ENCODE results near the gene ABL2. TPM values are rescaled to one million over a fixed set of nuclear protein-coding genes. Genes with fewer than 3 reads are reported as not detected.

Gene ABL2
- total RNA-seq, 1 experiment from 2014 or later = 18.3 TPM

GRCh38 chr1:179200586-179200985, 28.9 kb downstream of the ABL2 start:
- POLR2A ChIA-PET = no interaction called here

More at GRCh38 chr1:179200586-179200985, 28.9 kb downstream of the ABL2 start:
- no peak for DNase-seq (ENCODE audit: low spot score)
- Mint-ChIP-seq H3K4me3 (no peak overlapping the region), H3K27me3 (ENCODE audit: low read depth) (no peaks in the 10 kb centered on the region), H3K36me3 (no peaks in the 10 kb centered on the region), H3K9me3 (no peaks in the 10 kb centered on the region), H3K4me1 (peaks cover 13% of the 10 kb centered on the region), H3K27ac (peak overlapping the region; percentile 9)
- TF ChIP-seq, protein P1, sequence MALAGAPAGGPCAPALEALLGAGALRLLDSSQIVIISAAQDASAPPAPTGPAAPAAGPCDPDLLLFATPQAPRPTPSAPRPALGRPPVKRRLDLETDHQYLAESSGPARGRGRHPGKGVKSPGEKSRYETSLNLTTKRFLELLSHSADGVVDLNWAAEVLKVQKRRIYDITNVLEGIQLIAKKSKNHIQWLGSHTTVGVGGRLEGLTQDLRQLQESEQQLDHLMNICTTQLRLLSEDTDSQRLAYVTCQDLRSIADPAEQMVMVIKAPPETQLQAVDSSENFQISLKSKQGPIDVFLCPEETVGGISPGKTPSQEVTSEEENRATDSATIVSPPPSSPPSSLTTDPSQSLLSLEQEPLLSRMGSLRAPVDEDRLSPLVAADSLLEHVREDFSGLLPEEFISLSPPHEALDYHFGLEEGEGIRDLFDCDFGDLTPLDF (CRISPR knock-in tag; IDR thresholded peaks at IDR 0.05) = no peak
- TF ChIP-seq ZNF416 (CRISPR knock-in tag; IDR thresholded peaks at IDR 0.05) = no peak
- TF ChIP-seq, protein P2, sequence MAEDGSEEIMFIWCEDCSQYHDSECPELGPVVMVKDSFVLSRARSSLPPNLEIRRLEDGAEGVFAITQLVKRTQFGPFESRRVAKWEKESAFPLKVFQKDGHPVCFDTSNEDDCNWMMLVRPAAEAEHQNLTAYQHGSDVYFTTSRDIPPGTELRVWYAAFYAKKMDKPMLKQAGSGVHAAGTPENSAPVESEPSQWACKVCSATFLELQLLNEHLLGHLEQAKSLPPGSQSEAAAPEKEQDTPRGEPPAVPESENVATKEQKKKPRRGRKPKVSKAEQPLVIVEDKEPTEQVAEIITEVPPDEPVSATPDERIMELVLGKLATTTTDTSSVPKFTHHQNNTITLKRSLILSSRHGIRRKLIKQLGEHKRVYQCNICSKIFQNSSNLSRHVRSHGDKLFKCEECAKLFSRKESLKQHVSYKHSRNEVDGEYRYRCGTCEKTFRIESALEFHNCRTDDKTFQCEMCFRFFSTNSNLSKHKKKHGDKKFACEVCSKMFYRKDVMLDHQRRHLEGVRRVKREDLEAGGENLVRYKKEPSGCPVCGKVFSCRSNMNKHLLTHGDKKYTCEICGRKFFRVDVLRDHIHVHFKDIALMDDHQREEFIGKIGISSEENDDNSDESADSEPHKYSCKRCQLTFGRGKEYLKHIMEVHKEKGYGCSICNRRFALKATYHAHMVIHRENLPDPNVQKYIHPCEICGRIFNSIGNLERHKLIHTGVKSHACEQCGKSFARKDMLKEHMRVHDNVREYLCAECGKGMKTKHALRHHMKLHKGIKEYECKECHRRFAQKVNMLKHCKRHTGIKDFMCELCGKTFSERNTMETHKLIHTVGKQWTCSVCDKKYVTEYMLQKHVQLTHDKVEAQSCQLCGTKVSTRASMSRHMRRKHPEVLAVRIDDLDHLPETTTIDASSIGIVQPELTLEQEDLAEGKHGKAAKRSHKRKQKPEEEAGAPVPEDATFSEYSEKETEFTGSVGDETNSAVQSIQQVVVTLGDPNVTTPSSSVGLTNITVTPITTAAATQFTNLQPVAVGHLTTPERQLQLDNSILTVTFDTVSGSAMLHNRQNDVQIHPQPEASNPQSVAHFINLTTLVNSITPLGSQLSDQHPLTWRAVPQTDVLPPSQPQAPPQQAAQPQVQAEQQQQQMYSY (CRISPR knock-in tag; IDR thresholded peaks at IDR 0.05) = no peak
- TF ChIP-seq ZNF232 (CRISPR knock-in tag; IDR thresholded peaks at IDR 0.05) = no peak
- TF ChIP-seq, protein P3, sequence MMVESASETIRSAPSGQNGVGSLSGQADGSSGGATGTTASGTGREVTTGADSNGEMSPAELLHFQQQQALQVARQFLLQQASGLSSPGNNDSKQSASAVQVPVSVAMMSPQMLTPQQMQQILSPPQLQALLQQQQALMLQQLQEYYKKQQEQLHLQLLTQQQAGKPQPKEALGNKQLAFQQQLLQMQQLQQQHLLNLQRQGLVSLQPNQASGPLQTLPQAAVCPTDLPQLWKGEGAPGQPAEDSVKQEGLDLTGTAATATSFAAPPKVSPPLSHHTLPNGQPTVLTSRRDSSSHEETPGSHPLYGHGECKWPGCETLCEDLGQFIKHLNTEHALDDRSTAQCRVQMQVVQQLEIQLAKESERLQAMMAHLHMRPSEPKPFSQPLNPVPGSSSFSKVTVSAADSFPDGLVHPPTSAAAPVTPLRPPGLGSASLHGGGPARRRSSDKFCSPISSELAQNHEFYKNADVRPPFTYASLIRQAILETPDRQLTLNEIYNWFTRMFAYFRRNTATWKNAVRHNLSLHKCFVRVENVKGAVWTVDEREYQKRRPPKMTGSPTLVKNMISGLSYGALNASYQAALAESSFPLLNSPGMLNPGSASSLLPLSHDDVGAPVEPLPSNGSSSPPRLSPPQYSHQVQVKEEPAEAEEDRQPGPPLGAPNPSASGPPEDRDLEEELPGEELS (CRISPR knock-in tag; IDR thresholded peaks at IDR 0.05) = no peak
- TF ChIP-seq, protein P4, sequence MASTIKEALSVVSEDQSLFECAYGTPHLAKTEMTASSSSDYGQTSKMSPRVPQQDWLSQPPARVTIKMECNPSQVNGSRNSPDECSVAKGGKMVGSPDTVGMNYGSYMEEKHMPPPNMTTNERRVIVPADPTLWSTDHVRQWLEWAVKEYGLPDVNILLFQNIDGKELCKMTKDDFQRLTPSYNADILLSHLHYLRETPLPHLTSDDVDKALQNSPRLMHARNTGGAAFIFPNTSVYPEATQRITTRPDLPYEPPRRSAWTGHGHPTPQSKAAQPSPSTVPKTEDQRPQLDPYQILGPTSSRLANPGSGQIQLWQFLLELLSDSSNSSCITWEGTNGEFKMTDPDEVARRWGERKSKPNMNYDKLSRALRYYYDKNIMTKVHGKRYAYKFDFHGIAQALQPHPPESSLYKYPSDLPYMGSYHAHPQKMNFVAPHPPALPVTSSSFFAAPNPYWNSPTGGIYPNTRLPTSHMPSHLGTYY (CRISPR knock-in tag; IDR thresholded peaks at IDR 0.05) = no peak
- no peak for TF ChIP-seq ETV6 (CRISPR knock-in tag; IDR thresholded peaks at IDR 0.05)
- no peak for TF ChIP-seq E2F5 (CRISPR knock-in tag; IDR thresholded peaks at IDR 0.05)
- no peak for TF ChIP-seq IRF2 (CRISPR knock-in tag; IDR thresholded peaks at IDR 0.05; ENCODE audit: borderline replicate concordance, low read depth)
- no peak for TF ChIP-seq IRF1 (CRISPR knock-in tag; IDR thresholded peaks at IDR 0.05)
- TF ChIP-seq TCF7 (CRISPR knock-in tag; IDR thresholded peaks at IDR 0.05; ENCODE audit: low read depth) = no peak
- TF ChIP-seq ELF4 (CRISPR knock-in tag; IDR thresholded peaks at IDR 0.05; ENCODE audit: low read depth) = no peak
- TF ChIP-seq MYBL2 (CRISPR knock-in tag; IDR thresholded peaks at IDR 0.05) = no peak
- TF ChIP-seq STAT6 (CRISPR knock-in tag; conservative IDR thresholded peaks at IDR 0.05; ENCODE audit: low read depth) = no peak
- TF ChIP-seq FOXP1 (CRISPR knock-in tag; IDR thresholded peaks at IDR 0.05; ENCODE audit: borderline replicate concordance) = no peak
- TF ChIP-seq, protein P5, sequence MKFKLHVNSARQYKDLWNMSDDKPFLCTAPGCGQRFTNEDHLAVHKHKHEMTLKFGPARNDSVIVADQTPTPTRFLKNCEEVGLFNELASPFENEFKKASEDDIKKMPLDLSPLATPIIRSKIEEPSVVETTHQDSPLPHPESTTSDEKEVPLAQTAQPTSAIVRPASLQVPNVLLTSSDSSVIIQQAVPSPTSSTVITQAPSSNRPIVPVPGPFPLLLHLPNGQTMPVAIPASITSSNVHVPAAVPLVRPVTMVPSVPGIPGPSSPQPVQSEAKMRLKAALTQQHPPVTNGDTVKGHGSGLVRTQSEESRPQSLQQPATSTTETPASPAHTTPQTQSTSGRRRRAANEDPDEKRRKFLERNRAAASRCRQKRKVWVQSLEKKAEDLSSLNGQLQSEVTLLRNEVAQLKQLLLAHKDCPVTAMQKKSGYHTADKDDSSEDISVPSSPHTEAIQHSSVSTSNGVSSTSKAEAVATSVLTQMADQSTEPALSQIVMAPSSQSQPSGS (CRISPR knock-in tag; IDR thresholded peaks at IDR 0.05; ENCODE audit: borderline replicate concordance, low read depth) = no peak
- no peak for TF ChIP-seq CBFB (CRISPR knock-in tag; IDR thresholded peaks at IDR 0.05; ENCODE audit: low read depth)
- TF ChIP-seq MAX (CRISPR knock-in tag; IDR thresholded peaks at IDR 0.05) = no peak
- TF ChIP-seq JUN (CRISPR knock-in tag; IDR thresholded peaks at IDR 0.05) = no peak
- TF ChIP-seq NFE2L1 (CRISPR knock-in tag; IDR thresholded peaks at IDR 0.05) = no peak
- CTCF ChIA-PET = no interaction called here
- no peak for ATAC-seq

All from WTC11 (cell line).